CD4-positive, alpha-beta T cell treated with Interleukin-15 for 1 hour (primary cell): Measurements from ENCODE around the gene CDYL.
"Not testable (repeated sequence)": the region's sequence is repeated elsewhere in the genome, so short reads cannot be mapped to it uniquely, and the experiment has no call there.

Experiments
- DNase-seq: peaks from one replicate; pipeline ENCODE4 v3.0.0-alpha.2; 2020

Gene CDYL

GRCh38 chr6:4970739-4971395, 194.7 kb downstream of the CDYL start:
- DNase-seq: no peak

GRCh38 chr6:4971851-4972250, 195.6 kb downstream of the CDYL start:
- no peak for DNase-seq

DNA sequence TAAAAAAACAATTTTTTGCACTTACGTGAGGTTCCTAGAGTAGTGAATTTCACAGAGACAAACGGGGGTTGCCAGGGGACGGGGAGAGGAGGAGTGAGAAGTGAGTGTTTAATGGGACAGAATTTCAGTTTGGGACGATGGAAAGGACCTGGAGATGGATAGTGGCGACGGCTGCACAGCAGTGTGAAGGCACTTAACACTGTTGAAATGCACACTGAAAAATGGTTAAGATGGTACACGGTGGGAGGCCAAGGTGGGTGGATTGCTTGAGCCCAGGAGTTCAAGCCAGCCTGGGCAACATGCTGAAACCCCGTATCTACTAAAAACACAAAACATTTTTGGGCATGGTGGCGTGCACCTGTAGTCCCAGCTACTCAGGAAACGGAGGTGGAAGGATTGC, 196.2 kb downstream of the CDYL start:
- no peak for DNase-seq

GRCh38 chr6:4973415-4973814, 197.2 kb downstream of the CDYL start:
- DNase-seq: no peak

- no peak for DNase-seq
Observed at GRCh38 chr6:4973982-4974745, 198.0 kb downstream of the CDYL start.

- DNase-seq: no peak
Observed at GRCh38 chr6:4974962-4975361, 198.8 kb downstream of the CDYL start.

DNA sequence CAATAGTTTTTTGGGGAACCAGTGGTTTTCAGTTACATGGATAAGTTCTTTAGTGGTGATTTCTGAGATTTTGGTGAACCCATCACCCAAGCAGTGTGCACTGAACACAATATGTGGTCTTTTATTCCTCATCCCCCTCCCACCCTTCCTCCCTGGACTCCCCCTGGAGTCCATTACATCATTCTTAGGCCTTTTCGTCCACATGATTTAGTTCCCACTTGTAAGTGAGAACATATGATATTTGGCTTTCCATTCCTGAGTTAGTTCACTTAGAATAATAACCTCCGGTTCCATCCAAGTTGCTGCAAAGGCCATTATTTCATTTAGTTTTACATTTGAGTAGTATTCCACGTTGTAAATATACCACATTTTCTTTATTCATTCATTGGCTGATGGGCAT, 199.3 kb downstream of the CDYL start:
- no peak for DNase-seq

- no peak for DNase-seq
Observed at GRCh38 chr6:4977468-4977867, 201.3 kb downstream of the CDYL start.

DNA sequence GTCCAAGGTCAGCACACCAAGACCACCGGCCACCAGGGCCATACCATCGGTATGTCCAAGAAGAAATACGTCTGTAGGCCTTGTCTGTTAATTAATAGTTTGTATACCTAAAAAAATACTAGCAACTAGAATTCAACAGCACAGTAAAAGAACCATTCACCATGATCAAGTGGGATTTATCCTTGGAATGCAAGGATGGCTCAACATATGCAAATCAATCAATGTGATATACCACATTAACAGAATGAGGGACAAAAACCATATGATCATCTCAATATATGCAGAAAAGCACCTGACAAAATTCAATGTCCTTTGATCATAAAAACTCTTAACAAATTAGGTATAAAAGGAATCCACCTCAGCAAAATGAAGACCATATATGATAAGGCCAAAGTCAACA, 203.2 kb downstream of the CDYL start:
- no peak for DNase-seq

DNA sequence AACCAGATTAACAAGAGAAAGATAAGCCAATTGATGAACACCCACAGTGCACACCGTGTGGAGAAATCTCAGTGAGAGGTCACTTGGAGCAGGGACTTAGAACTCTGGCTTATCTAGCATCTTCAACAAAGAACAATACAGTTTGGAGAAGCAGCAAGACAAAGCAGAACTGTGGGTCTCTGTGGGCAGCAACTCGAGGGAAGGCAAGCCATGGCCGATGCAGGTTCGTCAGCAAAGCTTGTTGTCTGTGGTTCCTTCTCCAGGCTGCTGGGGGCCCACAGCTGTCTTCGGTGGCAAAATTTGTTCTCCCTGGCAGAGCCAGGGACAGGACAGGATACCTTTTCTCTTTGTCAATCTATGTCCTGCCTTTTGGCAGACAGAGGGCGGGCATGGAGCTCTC, 205.6 kb downstream of the CDYL start:
- no peak for DNase-seq

DNA sequence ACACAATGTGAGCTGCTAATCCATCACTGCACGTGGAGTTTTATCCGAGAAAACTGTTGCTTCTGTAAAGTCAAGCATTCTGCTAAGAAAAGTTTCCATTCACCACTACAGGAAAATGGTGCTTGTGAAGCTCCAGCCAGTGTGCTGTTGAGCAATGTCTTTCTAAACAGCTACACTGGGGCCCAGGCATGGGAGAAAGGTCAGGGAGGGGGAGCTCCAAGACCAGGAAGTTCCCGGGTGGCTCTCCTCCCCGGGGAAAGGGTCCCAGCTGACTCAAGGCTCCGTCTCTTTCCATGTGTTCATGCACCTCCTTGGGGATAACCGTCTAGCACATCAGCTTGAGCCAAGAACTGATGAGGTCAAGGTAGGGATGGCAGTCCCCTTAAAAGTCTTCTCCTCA, 207.1 kb downstream of the CDYL start:
- DNase-seq: no peak

DNA sequence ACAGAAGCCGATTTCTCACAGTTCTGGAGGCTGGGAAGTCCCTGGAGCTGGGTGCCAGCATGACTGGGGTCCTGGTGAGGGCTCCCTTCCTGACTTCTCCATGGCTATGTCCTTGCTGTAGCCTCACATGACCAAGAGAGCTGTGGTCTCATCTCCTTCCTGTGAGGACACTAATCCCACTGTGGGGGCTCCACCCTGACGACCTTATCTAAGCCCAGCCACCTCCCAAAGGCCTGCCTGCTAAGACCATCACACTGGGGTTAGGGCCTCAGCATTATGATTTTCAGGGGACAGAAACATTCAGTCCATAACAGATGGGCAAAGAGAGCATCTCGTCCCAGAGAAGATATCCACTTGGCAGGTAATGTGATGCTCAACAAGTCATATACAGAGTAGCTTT, 210.8 kb downstream of the CDYL start:
- no peak for DNase-seq

GRCh38 chr6:4987432-4987831, 211.2 kb downstream of the CDYL start:
- no peak for DNase-seq

- DNase-seq: no peak
Observed at GRCh38 chr6:4994741-4995140, 218.5 kb downstream of the CDYL start.

DNA sequence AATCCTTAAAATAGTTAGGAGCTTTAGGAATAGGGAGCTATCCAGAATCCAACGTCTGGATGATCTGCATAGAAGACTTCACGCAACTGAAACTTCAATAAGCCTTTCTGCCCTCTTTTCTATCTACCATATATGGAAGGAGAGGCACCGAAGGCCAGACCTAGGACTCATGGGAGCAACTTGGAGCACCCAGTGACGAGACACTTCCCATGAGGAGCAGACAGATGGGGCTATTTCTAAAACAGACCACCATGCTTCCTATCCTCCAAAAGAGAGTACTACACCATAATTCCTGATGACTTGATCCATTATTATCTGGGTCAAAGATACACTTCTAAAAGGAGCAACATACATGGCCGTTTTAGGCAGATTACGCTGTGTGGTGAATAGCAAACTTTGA, 221.7 kb downstream of the CDYL start:
- DNase-seq: no peak

GRCh38 chr6:4999586-4999985, 223.4 kb downstream of the CDYL start:
- DNase-seq: no peak

- peak; percentile 97 for DNase-seq
Observed at GRCh38 chr6:5003604-5004372, 227.6 kb downstream of the CDYL start, which contains the start of gene RPP40. Gene RPP40, minus strand, starts transcription at chr6:5004037. Its CDS starts 35 bp downstream, at chr6:5004002.

DNA sequence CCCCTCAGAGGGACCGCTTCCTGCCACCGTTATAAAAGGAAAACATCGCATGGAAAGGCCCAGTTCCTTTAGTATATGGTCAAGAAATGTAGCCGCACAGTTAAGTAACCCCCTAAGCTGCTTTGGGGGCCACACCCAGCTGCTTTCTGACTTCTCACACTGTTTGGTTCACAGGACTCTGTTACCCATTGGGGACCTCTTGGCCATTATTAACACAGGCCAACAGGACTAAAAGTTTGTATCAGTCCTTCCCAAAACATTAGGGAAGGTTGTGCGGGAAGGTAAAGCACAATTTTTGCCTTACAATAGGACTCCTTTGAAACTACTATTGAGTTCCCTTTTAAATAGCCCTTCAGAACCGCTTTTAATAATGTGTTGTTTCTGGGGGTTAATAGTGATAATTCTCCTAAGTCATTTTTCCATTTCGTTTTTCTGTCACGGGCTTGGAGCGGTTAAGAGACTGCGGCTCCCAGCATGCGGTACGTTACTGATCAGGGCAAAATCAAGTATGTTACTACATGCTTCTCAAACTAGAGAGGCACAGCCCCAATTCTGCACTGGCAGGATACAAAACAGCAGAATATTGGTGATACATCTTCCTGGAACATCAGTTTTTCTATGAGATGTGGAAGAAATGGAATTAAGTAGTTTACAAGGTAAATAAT, 228.3 kb downstream of the CDYL start:
- no peak for DNase-seq

DNA sequence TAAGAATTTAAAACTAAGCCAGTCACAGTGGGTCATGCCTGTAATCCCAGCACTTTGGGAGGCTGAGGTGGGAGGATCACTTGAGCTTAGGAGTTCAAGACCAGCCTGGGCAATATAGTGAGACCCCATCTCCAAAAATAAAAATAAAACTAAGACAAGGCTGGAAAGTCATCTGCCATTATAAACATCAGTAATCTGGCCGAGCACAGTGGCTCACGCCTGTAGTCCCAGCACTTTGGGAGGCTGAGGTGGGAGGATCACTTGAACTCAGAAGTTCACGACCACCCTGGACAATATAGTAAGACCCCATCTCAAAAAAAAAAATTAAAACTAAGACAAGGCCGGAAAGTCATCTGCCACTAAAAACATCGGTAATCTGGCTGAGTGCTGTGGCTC, 228.8 kb downstream of the CDYL start:
- DNase-seq: not testable (repeated sequence)
